22Rv1 (cell line): ENCODE measurements around the gene MGAT5.

ENCODE experiments used
- CTCF ChIP-seq: fragments of 450-650 bp; IDR thresholded peaks from 2 replicates; pipeline ENCODE4 v1.5.1; 2017; ENCODE audit warnings: mild to moderate bottlenecking
- ZFX ChIP-seq: fragments of 450-650 bp; IDR thresholded peaks from 2 replicates; pipeline ENCODE4 v1.6.1; 2017; ENCODE audit warnings: antibody characterized with exemption, borderline replicate concordance

GRCh38 chr2:134306521-134306920 lies 52.6 kb downstream of the MGAT5 start:
- TF ChIP-seq CTCF (no peak), ZFX (no peak)
